OCI-LY7 (cell line): Measurements from ENCODE around the gene ZNF598. TPM values are rescaled to one million over a fixed set of nuclear protein-coding genes. Genes with fewer than 3 reads are reported as not detected.

ENCODE experiments used
- BruUV-seq: library from RNA; stranded (reverse); fragments of 400-500 nt; replicated peaks from 2 replicates; lab custom pipeline; 2021; lab: Mats Ljungman, UMichigan
- CTCF ChIA-PET: fragments of 300-600 bp; sonication (Branson Sonifier 250); formaldehyde crosslinking; loops from one replicate; lab custom pipeline; 2022; ENCODE audit warnings: antibody characterized with exemption; ENCODE audit not compliant: unreplicated experiment; lab: Charles Lee
- POLR2A ChIA-PET: fragments of 300-600 bp; sonication (Branson Sonifier 250); formaldehyde crosslinking; loops from one replicate; lab custom pipeline; 2022; ENCODE audit warnings: antibody characterized with exemption; lab: Charles Lee
- DNase-seq: peaks from one replicate; pipeline ENCODE4 v3.0.0-alpha.2; 2015; ENCODE audit warnings: low spot score
- H2AFZ ChIP-seq: fragments of 200-600 bp; sonication (generic), shearing (Covaris generic); 2 replicates; pipeline ENCODE4 v1.6.1; 2014; ENCODE audit warnings: mild to moderate bottlenecking, antibody characterized with exemption, low read length, moderate library complexity
- H3K27ac ChIP-seq: fragments of 200-600 bp; sonication (generic); 2 replicates; pipeline ENCODE4 v1.5.1; 2014; ENCODE audit warnings: mixed run types, low read depth, mild to moderate bottlenecking, moderate library complexity, low read length, inconsistent platforms; ENCODE audit not compliant: poor library complexity, severe bottlenecking
- H3K36me3 ChIP-seq: fragments of 200-600 bp; sonication (generic); 2 replicates; pipeline ENCODE4 v1.6.1; 2014; ENCODE audit warnings: mild to moderate bottlenecking, antibody characterized with exemption, low read length, moderate library complexity, mixed read lengths; ENCODE audit not compliant: insufficient read depth
- H3K4me1 ChIP-seq: fragments of 200-600 bp; sonication (generic); 2 replicates; pipeline ENCODE4 v1.5.1; 2014; ENCODE audit warnings: mild to moderate bottlenecking, low read length; ENCODE audit not compliant: insufficient read depth, poor library complexity, severe bottlenecking
- H3K4me2 ChIP-seq: fragments of 200-600 bp; sonication (generic); 2 replicates; pipeline ENCODE4 v1.6.1; 2014; ENCODE audit warnings: mild to moderate bottlenecking, low read length
- H3K4me3 ChIP-seq: fragments of 200-600 bp; sonication (generic); 2 replicates; pipeline ENCODE4 v1.5.1; 2014; ENCODE audit warnings: mild to moderate bottlenecking, low read depth, low read length; ENCODE audit not compliant: poor library complexity, severe bottlenecking
- H3K79me2 ChIP-seq: fragments of 200-600 bp; sonication (generic); 2 replicates; pipeline ENCODE4 v1.6.1; 2016; ENCODE audit warnings: low read depth, mild to moderate bottlenecking, low read length, moderate library complexity, mixed read lengths; ENCODE audit not compliant: insufficient read depth
- H3K9me2 ChIP-seq: fragments of 200-600 bp; sonication (generic); 2 replicates; pipeline ENCODE4 v1.6.1; 2016; ENCODE audit warnings: mild to moderate bottlenecking, low read length, mixed read lengths; ENCODE audit not compliant: insufficient read depth
- H3K9me3 ChIP-seq: fragments of 200-600 bp; sonication (generic); 2 replicates; pipeline ENCODE4 v1.6.1; 2014; ENCODE audit warnings: mild to moderate bottlenecking, mixed run types, low read length, mixed read lengths
- H4K20me1 ChIP-seq: fragments of 200-600 bp; sonication (generic); 2 replicates; pipeline ENCODE4 v1.6.1; 2014; ENCODE audit warnings: mild to moderate bottlenecking, antibody characterized with exemption, low read length, moderate library complexity, mixed read lengths; ENCODE audit not compliant: insufficient read depth
- CTCF ChIP-seq: fragments of 200-600 bp; sonication (generic); conservative IDR thresholded peaks from 2 replicates; pipeline ENCODE4 v1.5.1; 2014; ENCODE audit warnings: mild to moderate bottlenecking, antibody characterized with exemption, low read length, moderate library complexity, mixed read lengths
- EZH2phosphoT487 ChIP-seq: fragments of 200-600 bp; sonication (generic); IDR thresholded peaks from 2 replicates; pipeline ENCODE4 v1.6.1; 2018; ENCODE audit warnings: low read depth, borderline replicate concordance, mild to moderate bottlenecking, mixed run types, antibody characterized with exemption, low read length, moderate library complexity, mixed read lengths
- intact Hi-C: fragments of 100-400 bp; cut with micrococcal nuclease; formaldehyde crosslinking; loops from one replicate; pipeline ENCODE4 v1.10.0; 2022; ENCODE audit not compliant: unreplicated experiment
- total RNA-seq, 2 experiments: library from RNA; depleted of rRNA in 1 of 2; stranded (reverse); fragments of >200 nt in 1 of 2; shearing (Covaris generic) in 1 of 2; gene quantifications; 2 replicates each; pipeline ENCODE4 v1.2.3, GENCODE V29; 2014 to 2022

ZNF598 gene
- total RNA-seq, 2 experiments from 2014 or later = 26.3 to 80.4 TPM

- DNase-seq = no peak
- Histone ChIP-seq H3K9me3 (no peaks in the 10 kb centered on the region), H3K4me2 (no peak overlapping the region), H3K27ac (no peak overlapping the region), H3K36me3 (peaks cover 11% of the 10 kb centered on the region; the same call in 1 of the 2 replicates), H3K9me2 (no peaks in the 10 kb centered on the region), H3K4me3 (no peak overlapping the region), H3K4me1 (peaks cover 11% of the 10 kb centered on the region), H3K79me2 (peaks cover 1% of the 10 kb centered on the region; the same call in 1 of the 2 replicates), H4K20me1 (no peaks in the 10 kb centered on the region), H2AFZ (no peak overlapping the region)
- intact Hi-C loops = no loop called here
- POLR2A ChIA-PET = no interaction called here
- TF ChIP-seq CTCF (no peak), EZH2phosphoT487 (no peak)
- CTCF ChIA-PET = no interaction called here
- no TSS peak for BruUV-seq
Observed at GRCh38 chr16:2042986-2043666, 33.5 kb upstream of the ZNF598 start.

- Histone ChIP-seq H3K4me3 (no peak overlapping the region), H3K79me2 (no peaks in the 10 kb centered on the region), H3K9me3 (no peaks in the 10 kb centered on the region), H3K36me3 (peaks cover 11% of the 10 kb centered on the region; the same call in 1 of the 2 replicates), H3K9me2 (no peaks in the 10 kb centered on the region), H3K4me2 (no peak overlapping the region), H3K27ac (no peak overlapping the region), H2AFZ (no peak overlapping the region), H3K4me1 (peaks cover 11% of the 10 kb centered on the region), H4K20me1 (no peaks in the 10 kb centered on the region)
- TF ChIP-seq CTCF (no peak), EZH2phosphoT487 (no peak)
- ChIA-PET CTCF (no interaction called here), POLR2A (no interaction called here)
- no peak for DNase-seq
- intact Hi-C loops = no loop called here
- no TSS peak for BruUV-seq
Observed at GRCh38 chr16:2042171-2042985, 32.8 kb upstream of the ZNF598 start.
